DOHH2 (cell line): ENCODE results near the gene XRN2.

Experiments
- H3F3A ChIP-seq: fragments of 200-600 bp; sonication (generic), shearing (Covaris generic); 2 replicates; pipeline ENCODE4 v1.6.0; 2016; ENCODE audit warnings: antibody characterized with exemption, mild to moderate bottlenecking; ENCODE audit not compliant: control insufficient read depth, insufficient read depth
- H3K27ac ChIP-seq: fragments of 200-600 bp; sonication (generic); 2 replicates; pipeline ENCODE4 v1.5.1; 2014; ENCODE audit warnings: low read depth, mild to moderate bottlenecking, low read length, moderate library complexity
- H3K27me3 ChIP-seq: fragments of 200-600 bp; sonication (generic); 2 replicates; pipeline ENCODE4 v1.6.1; 2014; ENCODE audit warnings: mild to moderate bottlenecking, low read length, mixed read lengths; ENCODE audit not compliant: control insufficient read depth
- H3K36me3 ChIP-seq: fragments of 200-600 bp; sonication (generic); 2 replicates; pipeline ENCODE4 v1.6.1; 2014; ENCODE audit warnings: mild to moderate bottlenecking, low read length, moderate library complexity, mixed read lengths; ENCODE audit not compliant: control insufficient read depth
- H3K4me1 ChIP-seq: fragments of 200-600 bp; sonication (generic); 2 replicates; pipeline ENCODE4 v1.6.1; 2014; ENCODE audit warnings: mild to moderate bottlenecking, low read length, mixed read lengths; ENCODE audit not compliant: control insufficient read depth
- H3K4me2 ChIP-seq: fragments of 200-600 bp; sonication (generic); 2 replicates; pipeline ENCODE4 v1.6.0; 2014; ENCODE audit warnings: mild to moderate bottlenecking, low read length, moderate library complexity
- H3K4me3 ChIP-seq: fragments of 200-600 bp; sonication (generic); 2 replicates; pipeline ENCODE4 v1.5.1; 2014; ENCODE audit warnings: mild to moderate bottlenecking, low read length, mixed read lengths
- H3K79me2 ChIP-seq: fragments of 200-600 bp; sonication (generic); 2 replicates; pipeline ENCODE4 v1.6.1; 2014; ENCODE audit warnings: mild to moderate bottlenecking, low read length, mixed read lengths; ENCODE audit not compliant: control insufficient read depth
- H3K9me2 ChIP-seq: fragments of 200-600 bp; sonication (generic); replicated peaks from 2 replicates; pipeline ENCODE4 v1.6.1; 2014; ENCODE audit warnings: mild to moderate bottlenecking, low read length, mixed read lengths; ENCODE audit not compliant: control insufficient read depth
- H3K9me3 ChIP-seq: fragments of 200-600 bp; sonication (generic); 2 replicates; pipeline ENCODE4 v1.6.1; 2014; ENCODE audit warnings: antibody characterized with exemption, low read length, mixed read lengths; ENCODE audit not compliant: control insufficient read depth, insufficient read depth
- H4K20me1 ChIP-seq: fragments of 200-600 bp; sonication (generic); 2 replicates; pipeline ENCODE4 v1.6.0; 2014; ENCODE audit warnings: low read depth, mild to moderate bottlenecking, antibody characterized with exemption, low read length, moderate library complexity; ENCODE audit not compliant: control insufficient read depth, insufficient read depth
- EZH2phosphoT487 ChIP-seq: fragments of 200-600 bp; sonication (generic); IDR thresholded peaks from 2 replicates; pipeline ENCODE4 v1.6.1; 2017; ENCODE audit warnings: borderline replicate concordance, mild to moderate bottlenecking, antibody characterized with exemption, low read length, moderate library complexity, mixed read lengths
- TF ChIP-seq, protein P1 (sequence below): fragments of 200-600 bp; sonication (generic); IDR thresholded peaks from one replicate; pipeline ENCODE4 v1.5.1; 2014; ENCODE audit warnings: antibody characterized with exemption, mild to moderate bottlenecking, low read depth, low read length; ENCODE audit not compliant: poor library complexity, severe bottlenecking

Gene XRN2

DNA sequence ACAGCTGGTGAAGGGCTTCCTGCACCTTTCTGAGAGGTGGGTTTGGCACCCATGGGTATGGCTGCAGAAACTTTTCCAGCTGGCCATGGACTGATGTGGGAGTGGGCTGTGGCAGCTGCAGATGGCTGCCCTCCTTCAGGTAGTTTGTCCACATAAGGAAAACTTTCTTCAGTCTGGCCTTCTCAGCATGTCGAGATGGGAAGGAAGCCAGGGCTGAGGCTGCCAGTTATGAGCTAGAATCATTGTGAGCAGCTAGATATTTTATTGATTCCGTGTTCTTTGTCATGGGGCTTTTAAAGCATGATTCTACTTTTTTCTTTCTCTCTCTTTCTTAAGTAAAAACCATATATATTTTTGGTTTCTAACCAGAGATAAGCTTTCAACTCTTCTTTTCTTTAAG is 77.6 kb downstream of the XRN2 start:
- H3K27me3 ChIP-seq: no peaks in the 10 kb centered on the region
- H4K20me1 ChIP-seq: peaks cover 5% of the 10 kb centered on the region; the same call in 1 of the 2 replicates
- H3K4me2 ChIP-seq: no peak overlapping the region
- no peaks in the 10 kb centered on the region for H3K9me2 ChIP-seq
- no peaks in the 10 kb centered on the region for H3K9me3 ChIP-seq
- no peaks in the 10 kb centered on the region for H3K4me1 ChIP-seq
- H3K27ac ChIP-seq: no peak overlapping the region
- peaks cover 15% of the 10 kb centered on the region for H3K79me2 ChIP-seq
- peaks cover 80% of the 10 kb centered on the region for H3K36me3 ChIP-seq
- H3K4me3 ChIP-seq: no peak overlapping the region
- H3F3A ChIP-seq: no peaks in the 10 kb centered on the region
- TF ChIP-seq, protein P1, sequence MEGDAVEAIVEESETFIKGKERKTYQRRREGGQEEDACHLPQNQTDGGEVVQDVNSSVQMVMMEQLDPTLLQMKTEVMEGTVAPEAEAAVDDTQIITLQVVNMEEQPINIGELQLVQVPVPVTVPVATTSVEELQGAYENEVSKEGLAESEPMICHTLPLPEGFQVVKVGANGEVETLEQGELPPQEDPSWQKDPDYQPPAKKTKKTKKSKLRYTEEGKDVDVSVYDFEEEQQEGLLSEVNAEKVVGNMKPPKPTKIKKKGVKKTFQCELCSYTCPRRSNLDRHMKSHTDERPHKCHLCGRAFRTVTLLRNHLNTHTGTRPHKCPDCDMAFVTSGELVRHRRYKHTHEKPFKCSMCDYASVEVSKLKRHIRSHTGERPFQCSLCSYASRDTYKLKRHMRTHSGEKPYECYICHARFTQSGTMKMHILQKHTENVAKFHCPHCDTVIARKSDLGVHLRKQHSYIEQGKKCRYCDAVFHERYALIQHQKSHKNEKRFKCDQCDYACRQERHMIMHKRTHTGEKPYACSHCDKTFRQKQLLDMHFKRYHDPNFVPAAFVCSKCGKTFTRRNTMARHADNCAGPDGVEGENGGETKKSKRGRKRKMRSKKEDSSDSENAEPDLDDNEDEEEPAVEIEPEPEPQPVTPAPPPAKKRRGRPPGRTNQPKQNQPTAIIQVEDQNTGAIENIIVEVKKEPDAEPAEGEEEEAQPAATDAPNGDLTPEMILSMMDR: no peak

DNA sequence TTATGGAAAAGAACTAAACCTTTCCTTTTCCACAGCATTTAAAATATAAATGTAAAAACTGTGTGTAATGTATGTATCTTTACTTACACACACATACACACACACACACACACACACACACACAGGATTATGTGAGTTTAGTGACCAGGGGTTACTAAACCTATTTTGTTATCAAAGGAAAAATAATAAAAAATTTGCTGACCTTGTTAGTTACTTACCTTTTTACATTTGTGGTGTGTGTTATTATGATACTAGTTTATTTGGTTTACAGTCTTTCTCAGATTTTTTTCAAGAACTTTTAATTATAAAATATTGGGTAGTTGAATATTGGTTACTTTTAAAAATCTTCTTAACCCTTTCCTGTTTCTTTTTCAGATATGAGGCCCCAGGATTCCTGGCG is 78.5 kb downstream of the XRN2 start:
- no peaks in the 10 kb centered on the region for H3K27me3 ChIP-seq
- no peaks in the 10 kb centered on the region for H3K9me3 ChIP-seq
- no peak overlapping the region for H3K27ac ChIP-seq
- no peaks in the 10 kb centered on the region for H3K4me1 ChIP-seq
- no peak overlapping the region for H3K4me3 ChIP-seq
- peaks cover 83% of the 10 kb centered on the region for H3K36me3 ChIP-seq
- TF ChIP-seq, protein P1: no peak
- no peak for TF ChIP-seq EZH2phosphoT487
- peaks cover 5% of the 10 kb centered on the region; the same call in 1 of the 2 replicates for H4K20me1 ChIP-seq
- no peaks in the 10 kb centered on the region for H3K9me2 ChIP-seq
- no peak overlapping the region for H3K4me2 ChIP-seq
- H3F3A ChIP-seq: no peaks in the 10 kb centered on the region
- H3K79me2 ChIP-seq: peaks cover 10% of the 10 kb centered on the region

DNA sequence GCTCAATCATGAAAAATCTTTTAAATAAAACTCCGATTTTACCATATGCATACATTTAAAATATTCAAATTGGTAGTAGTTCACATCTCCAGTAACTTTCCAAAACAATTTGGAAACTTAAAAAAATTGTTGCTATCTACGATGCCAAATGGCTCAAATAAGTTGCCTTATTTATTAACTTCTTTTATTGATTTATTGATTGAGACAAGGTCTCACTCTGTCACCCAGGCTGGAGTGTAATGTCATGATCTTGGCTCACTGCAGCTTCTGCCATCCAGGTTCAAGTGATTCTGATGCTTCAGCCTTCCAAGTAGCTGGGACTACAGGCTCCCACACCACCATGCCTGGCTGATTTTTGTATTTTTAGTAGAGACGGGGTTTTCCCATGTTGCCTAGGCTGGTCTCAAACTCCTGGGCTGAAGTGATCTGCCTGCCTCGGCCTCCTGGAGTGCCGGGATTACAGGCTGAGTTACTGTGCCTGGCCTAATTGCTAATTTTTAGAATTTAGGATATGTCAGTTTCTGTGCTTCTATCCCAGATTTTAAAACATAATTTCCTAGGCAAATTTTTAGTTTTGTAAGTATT is 81.3 kb downstream of the XRN2 start:
- H3F3A ChIP-seq: no peaks in the 10 kb centered on the region
- no peaks in the 10 kb centered on the region for H3K79me2 ChIP-seq
- no peaks in the 10 kb centered on the region for H3K9me3 ChIP-seq
- no peaks in the 10 kb centered on the region for H4K20me1 ChIP-seq
- TF ChIP-seq EZH2phosphoT487: no peak
- TF ChIP-seq, protein P1: no peak
- H3K4me2 ChIP-seq: no peak overlapping the region
- no peaks in the 10 kb centered on the region for H3K4me1 ChIP-seq
- H3K9me2 ChIP-seq: no peaks in the 10 kb centered on the region
- H3K4me3 ChIP-seq: no peak overlapping the region
- H3K27ac ChIP-seq: no peak overlapping the region
- H3K27me3 ChIP-seq: no peaks in the 10 kb centered on the region
- peaks cover 79% of the 10 kb centered on the region for H3K36me3 ChIP-seq

DNA sequence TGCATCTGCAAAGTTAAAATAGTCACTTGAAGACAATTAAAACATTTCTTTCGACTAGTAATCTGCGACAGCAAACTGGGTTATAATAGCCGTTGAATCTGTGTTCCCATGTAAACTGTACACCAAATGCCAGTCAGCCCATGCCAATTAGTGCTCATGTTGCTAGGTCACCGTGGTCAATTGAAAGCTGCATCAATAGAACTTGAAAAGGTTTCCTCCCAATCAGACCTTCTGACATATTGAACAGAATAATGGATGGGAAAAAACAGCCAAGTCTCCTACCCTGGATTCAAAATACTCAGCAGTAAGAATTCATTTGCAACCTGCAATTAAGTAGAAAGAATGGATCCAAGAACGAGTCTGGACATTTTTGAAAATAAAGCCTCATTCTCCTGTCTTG is 83.0 kb downstream of the XRN2 start:
- Histone ChIP-seq H3K9me2 (no peaks in the 10 kb centered on the region), H3K36me3 (peaks cover 63% of the 10 kb centered on the region), H3K79me2 (no peaks in the 10 kb centered on the region), H3K4me2 (no peak overlapping the region), H3K27ac (no peak overlapping the region), H3K4me1 (no peaks in the 10 kb centered on the region), H3K27me3 (no peaks in the 10 kb centered on the region), H3K4me3 (no peak overlapping the region), H3F3A (0 out of 2 replicates have a peak, but pooled peaks cover 6% of the 10 kb centered on the region), H4K20me1 (no peaks in the 10 kb centered on the region), H3K9me3 (no peaks in the 10 kb centered on the region)
- TF ChIP-seq EZH2phosphoT487: no peak
- TF ChIP-seq, protein P1: no peak
